ENCODE results near the gene NOTCH2NLA. TPM values are rescaled to one million over a fixed set of nuclear protein-coding genes. Genes with fewer than 3 reads are reported as not detected.

The NOTCH2NLA gene
- 22.3 to 34.7 TPM (median 31.6 TPM) in 5 replicates for total RNA-seq (2022; extraction: Qiagen RNA extraction)

DNA sequence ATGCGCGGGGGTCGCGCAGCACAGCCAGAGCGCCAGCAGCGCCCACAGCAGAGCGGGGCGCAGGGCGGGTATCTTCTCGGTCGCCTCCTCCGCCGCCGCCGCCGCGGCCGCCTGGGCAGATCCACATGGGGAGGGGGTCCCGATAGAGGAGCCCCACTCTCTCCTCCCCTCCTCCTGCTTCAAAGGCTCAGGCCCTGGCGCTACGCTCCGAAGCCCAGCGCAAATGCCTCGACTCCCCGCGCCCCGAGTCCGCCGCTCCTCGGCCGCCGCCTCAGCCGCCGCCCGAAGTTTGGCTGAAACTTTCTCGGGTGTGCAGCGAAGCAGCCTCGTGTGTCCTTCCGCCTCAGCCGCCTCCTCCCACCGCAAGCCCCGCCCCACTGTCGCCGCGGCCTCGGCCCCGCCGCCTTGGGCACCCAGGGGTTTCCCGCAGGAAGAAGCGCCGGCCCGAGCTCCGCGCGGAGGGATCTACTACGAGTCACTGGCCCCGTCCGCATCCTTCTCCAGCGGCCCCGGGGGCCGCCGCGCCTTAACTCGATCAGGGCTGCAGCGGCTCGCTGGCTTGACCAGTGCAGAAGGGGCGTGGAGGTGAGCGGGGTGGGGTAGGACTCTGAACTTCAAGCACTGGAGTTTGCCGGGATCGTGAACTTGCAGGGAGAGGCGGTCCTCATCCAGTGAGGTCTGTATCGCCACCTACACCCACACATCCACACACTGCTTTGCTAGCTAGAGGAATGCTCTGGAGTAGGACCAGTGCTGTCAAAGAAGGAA, at the start of gene NOTCH2NLA:
TSS of gene NOTCH2NLA (minus strand) at position 312 of the 768 bp plus-strand sequence. CDS start 39,684 bp downstream, outside the sequence.

DNA sequence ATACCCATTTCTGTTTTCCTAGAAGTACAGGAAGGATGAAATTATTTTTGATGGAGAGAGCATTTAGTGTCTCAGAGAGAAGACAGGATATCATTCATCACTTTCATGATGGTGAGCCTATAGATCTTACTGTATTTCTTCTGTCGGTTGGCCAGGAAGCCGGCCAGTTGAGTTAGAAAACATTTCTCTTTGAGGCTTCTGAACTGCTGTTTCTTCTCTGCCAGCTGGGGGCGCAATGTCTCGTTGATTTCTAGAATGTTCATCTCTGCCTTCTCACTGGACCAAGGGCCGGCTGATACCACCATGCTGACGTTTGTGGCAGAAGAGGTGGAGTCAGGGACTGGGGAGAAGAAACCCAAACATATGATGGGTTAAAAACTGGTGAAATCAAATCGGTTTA, 84.4 kb downstream of the NOTCH2NLA start, which contains the start of gene NBPF10:
TSS of gene NBPF10 (minus strand) at position 340 of the 400 bp plus-strand sequence. CDS start at position 305, 35 bp downstream.

Other genes starting within 250 kb of the NOTCH2NLA start
- 0.37 to 0.81 TPM (median 0.52 TPM) in 5 replicates for gene TXNIP, start 232.4 kb downstream of the NOTCH2NLA start, total RNA-seq (2022; extraction: Qiagen RNA extraction)
- not detected in 5 replicates for gene HJV, start 207.3 kb downstream of the NOTCH2NLA start, total RNA-seq (2022; extraction: Qiagen RNA extraction)
- 1.0 to 1.4 TPM (median 1.2 TPM) in 5 replicates for gene NBPF10, start 84.2 kb downstream of the NOTCH2NLA start, total RNA-seq (2022; extraction: Qiagen RNA extraction)